ENCODE results near the gene USP38.
"Not testable (repeated sequence)": the region's sequence is repeated elsewhere in the genome, so short reads cannot be mapped to it uniquely, and the experiment has no call there.

The USP38 gene

DNA sequence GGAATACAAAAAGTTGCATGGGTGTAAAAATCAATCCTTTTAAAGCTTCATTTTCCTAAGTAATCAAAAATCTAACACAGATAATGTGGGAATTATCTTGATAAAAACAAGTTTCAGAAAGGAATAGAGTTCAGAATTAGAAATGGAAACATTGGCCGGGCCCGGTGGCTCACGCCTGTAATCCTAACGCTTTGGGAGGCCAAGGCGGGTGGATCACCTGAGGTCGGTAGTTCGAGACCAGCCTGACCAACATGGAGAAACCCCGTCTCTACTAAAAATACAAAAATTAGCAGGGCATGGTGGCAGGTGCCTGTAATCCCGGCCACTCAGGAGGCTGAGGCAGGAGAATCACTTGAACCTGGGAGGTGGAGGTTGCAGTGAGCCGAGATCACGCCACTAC lies 52.5 kb downstream of the USP38 start:
- H3K9me3 Mint-ChIP-seq; H3K4me3 Mint-ChIP-seq; H3K4me1 Mint-ChIP-seq (ENCODE audit: low read depth); H3K36me3 Mint-ChIP-seq (ENCODE audit: low read depth); H3K27ac Mint-ChIP-seq; H3K27me3 Mint-ChIP-seq: not testable (repeated sequence)

DNA sequence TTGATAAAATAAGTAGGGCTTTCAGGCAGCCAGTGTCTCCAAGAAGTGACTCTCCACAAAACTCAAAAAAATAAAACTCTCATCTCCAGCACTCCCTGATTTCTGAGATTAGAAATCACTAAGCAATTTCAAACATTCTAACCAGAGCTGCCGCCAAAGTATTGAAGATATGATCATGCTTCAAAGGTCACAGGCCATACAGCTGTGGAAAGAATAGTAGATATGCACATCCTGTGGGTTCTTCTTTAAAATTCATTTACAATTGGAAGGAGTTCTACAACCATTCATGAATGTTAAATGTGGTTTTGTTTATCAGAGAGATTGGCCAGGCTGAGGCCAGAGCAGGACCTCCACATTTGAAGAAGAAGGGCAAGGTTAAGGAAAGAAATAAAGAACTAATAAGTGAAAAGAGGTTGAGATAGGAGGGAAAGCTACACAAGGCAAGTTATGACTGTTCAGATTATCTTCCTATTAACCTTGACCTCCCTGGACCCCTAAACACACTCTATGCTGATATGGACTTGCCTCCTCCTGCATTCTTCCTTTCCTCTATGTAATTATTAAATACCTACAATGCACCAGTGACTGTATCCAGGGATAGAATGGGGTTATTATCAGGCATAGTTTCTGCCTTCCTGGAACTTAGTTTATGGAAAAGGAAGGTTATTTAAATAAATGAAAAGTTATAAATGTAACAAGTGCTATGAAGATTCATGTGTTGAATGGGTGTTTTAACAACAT lies 56.4 kb downstream of the USP38 start:
- H3K4me1 Mint-ChIP-seq (ENCODE audit: low read depth): peaks cover 3% of the 10 kb centered on the region
- no peaks in the 10 kb centered on the region for H3K36me3 Mint-ChIP-seq (ENCODE audit: low read depth)
- no peak overlapping the region for H3K4me3 Mint-ChIP-seq
- no peaks in the 10 kb centered on the region for H3K27me3 Mint-ChIP-seq
- H3K9me3 Mint-ChIP-seq: no peaks in the 10 kb centered on the region
- H3K27ac Mint-ChIP-seq: no peak overlapping the region

DNA sequence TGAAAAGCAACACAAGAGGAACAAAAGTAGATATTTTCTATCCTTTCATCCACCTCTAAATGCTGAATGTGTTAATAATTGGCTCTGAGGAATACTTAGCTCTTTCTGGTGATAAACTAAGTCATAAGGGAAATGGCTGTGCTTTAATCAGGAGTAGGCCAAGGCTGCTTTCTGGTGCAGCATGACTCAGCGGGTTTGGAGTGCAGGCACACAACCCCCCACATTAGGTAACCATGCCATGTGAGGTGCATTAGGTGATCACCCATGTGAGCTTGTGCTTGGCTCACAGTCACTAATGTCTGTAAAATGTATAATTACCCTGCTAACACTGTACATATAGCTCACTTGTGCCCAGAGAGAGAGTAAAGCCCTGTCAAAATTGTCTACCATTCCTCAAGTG lies 57.2 kb downstream of the USP38 start:
- no peaks in the 10 kb centered on the region for H3K27me3 Mint-ChIP-seq
- no peak overlapping the region for H3K27ac Mint-ChIP-seq
- H3K36me3 Mint-ChIP-seq (ENCODE audit: low read depth): no peaks in the 10 kb centered on the region
- no peaks in the 10 kb centered on the region for H3K9me3 Mint-ChIP-seq
- no peak overlapping the region for H3K4me3 Mint-ChIP-seq
- peaks cover 3% of the 10 kb centered on the region for H3K4me1 Mint-ChIP-seq (ENCODE audit: low read depth)

- Mint-ChIP-seq H3K27me3 (no peaks in the 10 kb centered on the region), H3K4me1 (ENCODE audit: low read depth) (peaks cover 3% of the 10 kb centered on the region), H3K4me3 (no peak overlapping the region), H3K36me3 (ENCODE audit: low read depth) (no peaks in the 10 kb centered on the region), H3K27ac (no peak overlapping the region), H3K9me3 (no peaks in the 10 kb centered on the region)
These were observed 58.3 kb downstream of the USP38 start for GRCh38 chr4:143243041-143243440.

GRCh38 chr4:143246977-143247376 lies 62.3 kb downstream of the USP38 start:
- no peak overlapping the region for H3K4me3 Mint-ChIP-seq
- no peaks in the 10 kb centered on the region for H3K36me3 Mint-ChIP-seq (ENCODE audit: low read depth)
- no peak overlapping the region for H3K27ac Mint-ChIP-seq
- no peaks in the 10 kb centered on the region for H3K4me1 Mint-ChIP-seq (ENCODE audit: low read depth)
- no peaks in the 10 kb centered on the region for H3K27me3 Mint-ChIP-seq
- no peaks in the 10 kb centered on the region for H3K9me3 Mint-ChIP-seq

DNA sequence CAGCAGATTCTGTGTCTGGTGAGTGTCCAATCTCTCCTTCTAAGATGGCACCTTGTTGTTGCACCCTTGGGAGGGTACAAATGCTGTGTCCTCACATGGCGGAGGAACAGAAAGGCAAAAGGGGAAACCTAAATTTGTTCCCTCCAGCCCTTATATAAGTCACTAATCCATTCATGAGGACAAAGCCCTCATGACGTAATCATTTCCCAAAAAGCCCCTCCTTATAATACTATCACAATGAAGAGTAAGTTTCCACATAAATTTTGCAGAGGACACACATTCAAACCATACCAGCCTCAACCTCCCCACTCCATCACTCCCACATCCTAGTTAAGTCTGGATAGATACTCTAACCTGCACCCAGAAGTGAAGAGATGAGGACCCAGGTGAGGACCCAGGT lies 63.1 kb downstream of the USP38 start:
- Mint-ChIP-seq H3K9me3 (no peaks in the 10 kb centered on the region), H3K27ac (no peak overlapping the region)

DNA sequence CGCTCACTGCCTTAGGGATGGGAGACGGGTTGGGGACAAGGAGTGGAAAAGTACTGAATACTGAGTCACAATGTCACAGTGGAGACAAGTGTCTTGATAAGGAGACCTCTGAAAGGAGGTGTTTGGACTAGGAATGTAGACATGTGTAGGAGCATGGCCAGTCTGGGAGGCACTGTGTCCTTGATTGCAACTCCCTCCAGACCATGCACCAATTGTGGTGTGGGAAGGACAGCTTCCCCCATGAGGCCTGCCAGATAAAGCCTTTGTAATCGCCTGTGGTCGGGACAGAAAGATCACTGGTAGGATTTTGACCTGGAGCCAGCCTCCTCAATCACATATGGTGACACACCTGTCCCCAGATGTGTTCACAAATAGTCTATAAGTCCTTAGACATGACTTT lies 64.1 kb downstream of the USP38 start:
- Mint-ChIP-seq H3K4me3 (no peak overlapping the region), H3K4me1 (ENCODE audit: low read depth) (no peaks in the 10 kb centered on the region), H3K36me3 (ENCODE audit: low read depth) (no peaks in the 10 kb centered on the region), H3K27me3 (no peaks in the 10 kb centered on the region), H3K27ac (no peak overlapping the region), H3K9me3 (no peaks in the 10 kb centered on the region)

More for the DNA sequence above, 63.1 kb downstream of the USP38 start:
- H3K27me3 Mint-ChIP-seq: no peaks in the 10 kb centered on the region
- H3K4me3 Mint-ChIP-seq: no peak overlapping the region
- H3K4me1 Mint-ChIP-seq (ENCODE audit: low read depth): no peaks in the 10 kb centered on the region
- no peaks in the 10 kb centered on the region for H3K36me3 Mint-ChIP-seq (ENCODE audit: low read depth)

GRCh38 chr4:143250617-143251016 lies 65.9 kb downstream of the USP38 start:
- Mint-ChIP-seq H3K4me3 (no peak overlapping the region), H3K27me3 (no peaks in the 10 kb centered on the region), H3K4me1 (ENCODE audit: low read depth) (no peaks in the 10 kb centered on the region), H3K36me3 (ENCODE audit: low read depth) (no peaks in the 10 kb centered on the region), H3K27ac (no peak overlapping the region), H3K9me3 (no peaks in the 10 kb centered on the region)

GRCh38 chr4:143251348-143251747 lies 66.6 kb downstream of the USP38 start:
- Mint-ChIP-seq H3K4me1 (ENCODE audit: low read depth) (no peaks in the 10 kb centered on the region), H3K27ac (no peak overlapping the region), H3K4me3 (no peak overlapping the region), H3K9me3 (no peaks in the 10 kb centered on the region), H3K27me3 (no peaks in the 10 kb centered on the region), H3K36me3 (ENCODE audit: low read depth) (no peaks in the 10 kb centered on the region)

GRCh38 chr4:143251779-143252178 lies 67.1 kb downstream of the USP38 start:
- Mint-ChIP-seq H3K36me3 (ENCODE audit: low read depth) (no peaks in the 10 kb centered on the region), H3K4me3 (no peak overlapping the region), H3K4me1 (ENCODE audit: low read depth) (no peaks in the 10 kb centered on the region), H3K9me3 (no peaks in the 10 kb centered on the region), H3K27ac (no peak overlapping the region), H3K27me3 (no peaks in the 10 kb centered on the region)

DNA sequence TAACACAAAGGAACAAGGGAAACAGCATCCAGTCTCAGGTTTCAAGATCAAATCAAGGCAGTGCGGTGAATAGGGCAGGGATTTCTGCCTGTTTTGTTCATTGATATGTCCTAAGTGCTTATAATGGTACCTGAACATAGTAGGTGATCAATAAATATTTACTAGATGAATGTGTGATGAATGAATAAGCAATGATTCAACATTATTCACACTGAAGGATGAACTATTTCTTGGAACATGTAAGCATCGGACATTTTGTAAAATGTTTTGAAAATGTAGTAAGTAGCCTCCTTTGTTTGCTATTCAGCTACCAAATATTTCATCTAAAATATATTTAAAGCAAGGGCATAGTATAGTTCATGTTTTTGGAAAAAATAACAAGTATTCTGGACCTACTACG lies 67.8 kb downstream of the USP38 start:
- no peak overlapping the region for H3K27ac Mint-ChIP-seq
- no peaks in the 10 kb centered on the region for H3K27me3 Mint-ChIP-seq
- H3K36me3 Mint-ChIP-seq (ENCODE audit: low read depth): no peaks in the 10 kb centered on the region
- no peak overlapping the region for H3K4me3 Mint-ChIP-seq
- no peaks in the 10 kb centered on the region for H3K4me1 Mint-ChIP-seq (ENCODE audit: low read depth)
- no peaks in the 10 kb centered on the region for H3K9me3 Mint-ChIP-seq

GRCh38 chr4:143253166-143253565 lies 68.4 kb downstream of the USP38 start:
- Mint-ChIP-seq H3K27ac (no peak overlapping the region), H3K27me3 (no peaks in the 10 kb centered on the region), H3K36me3 (ENCODE audit: low read depth) (no peaks in the 10 kb centered on the region), H3K9me3 (no peaks in the 10 kb centered on the region), H3K4me1 (ENCODE audit: low read depth) (no peaks in the 10 kb centered on the region), H3K4me3 (no peak overlapping the region)

- Mint-ChIP-seq H3K36me3 (ENCODE audit: low read depth) (no peaks in the 10 kb centered on the region), H3K4me3 (no peak overlapping the region), H3K4me1 (ENCODE audit: low read depth) (no peaks in the 10 kb centered on the region), H3K27me3 (no peaks in the 10 kb centered on the region), H3K27ac (no peak overlapping the region), H3K9me3 (no peaks in the 10 kb centered on the region)
These were observed 69.9 kb downstream of the USP38 start for GRCh38 chr4:143254491-143255226.

DNA sequence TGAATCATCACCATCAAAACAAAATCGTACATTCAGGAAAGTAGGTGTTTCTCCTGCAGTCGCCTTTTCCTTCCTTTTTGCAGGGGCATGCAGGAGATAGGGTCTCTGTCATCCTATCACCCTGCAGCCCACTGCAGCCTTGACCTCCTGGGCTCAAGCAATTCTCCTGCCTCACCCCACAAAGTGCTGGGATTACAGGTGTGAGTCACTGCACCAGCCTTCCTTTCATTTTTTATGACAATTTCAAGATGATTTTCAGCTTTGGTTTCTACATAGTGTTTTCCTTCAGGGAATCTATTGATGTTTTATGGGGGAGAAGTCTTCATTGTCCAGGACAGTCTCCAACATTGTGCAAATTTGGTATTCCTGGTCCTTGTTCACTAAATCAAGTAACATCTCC lies 71.7 kb downstream of the USP38 start:
- H3K9me3 Mint-ChIP-seq: no peaks in the 10 kb centered on the region
- no peaks in the 10 kb centered on the region for H3K36me3 Mint-ChIP-seq (ENCODE audit: low read depth)
- H3K27me3 Mint-ChIP-seq: no peaks in the 10 kb centered on the region
- no peak overlapping the region for H3K4me3 Mint-ChIP-seq
- H3K27ac Mint-ChIP-seq: no peak overlapping the region
- H3K4me1 Mint-ChIP-seq (ENCODE audit: low read depth): no peaks in the 10 kb centered on the region

DNA sequence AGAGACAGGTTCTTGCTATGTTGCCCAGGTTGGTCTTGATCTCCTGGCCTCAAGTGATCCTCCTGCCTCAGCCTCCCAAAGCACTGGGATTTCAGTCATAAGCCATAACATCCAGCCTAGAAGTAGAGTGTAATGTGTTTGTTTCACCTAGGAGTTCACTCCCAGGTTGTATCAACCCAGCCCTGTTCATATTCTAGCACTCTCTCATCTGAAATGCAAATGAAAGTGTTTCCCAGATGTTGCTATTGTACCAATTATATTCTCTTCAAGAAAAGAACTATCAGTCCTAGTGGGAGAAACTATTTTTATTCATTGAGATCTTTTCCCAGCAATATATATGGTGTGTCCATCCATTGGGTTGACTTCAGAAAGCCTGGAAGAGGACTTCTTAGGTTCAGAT lies 72.6 kb downstream of the USP38 start:
- H3K4me3 Mint-ChIP-seq: no peak overlapping the region
- H3K36me3 Mint-ChIP-seq (ENCODE audit: low read depth): no peaks in the 10 kb centered on the region
- no peaks in the 10 kb centered on the region for H3K9me3 Mint-ChIP-seq
- H3K27me3 Mint-ChIP-seq: no peaks in the 10 kb centered on the region
- no peak overlapping the region for H3K27ac Mint-ChIP-seq
- H3K4me1 Mint-ChIP-seq (ENCODE audit: low read depth): no peaks in the 10 kb centered on the region

GRCh38 chr4:143260750-143261149 lies 76.0 kb downstream of the USP38 start:
- H3K36me3 Mint-ChIP-seq (ENCODE audit: low read depth): no peaks in the 10 kb centered on the region
- H3K4me3 Mint-ChIP-seq: no peak overlapping the region
- no peaks in the 10 kb centered on the region for H3K4me1 Mint-ChIP-seq (ENCODE audit: low read depth)
- no peaks in the 10 kb centered on the region for H3K9me3 Mint-ChIP-seq
- no peak overlapping the region for H3K27ac Mint-ChIP-seq
- H3K27me3 Mint-ChIP-seq: no peaks in the 10 kb centered on the region
